HG03469 (cell line): ENCODE measurements around the gene POLD3.

Source experiments
- ATAC-seq: cut with Tn5 transposase; IDR thresholded peaks from one replicate; pipeline ENCODE4 v1.9.1; 2021; ENCODE audit warnings: mild to moderate bottlenecking, moderate library complexity, moderate number of reproducible peaks; ENCODE audit not compliant: unreplicated experiment

Gene POLD3, protein sequence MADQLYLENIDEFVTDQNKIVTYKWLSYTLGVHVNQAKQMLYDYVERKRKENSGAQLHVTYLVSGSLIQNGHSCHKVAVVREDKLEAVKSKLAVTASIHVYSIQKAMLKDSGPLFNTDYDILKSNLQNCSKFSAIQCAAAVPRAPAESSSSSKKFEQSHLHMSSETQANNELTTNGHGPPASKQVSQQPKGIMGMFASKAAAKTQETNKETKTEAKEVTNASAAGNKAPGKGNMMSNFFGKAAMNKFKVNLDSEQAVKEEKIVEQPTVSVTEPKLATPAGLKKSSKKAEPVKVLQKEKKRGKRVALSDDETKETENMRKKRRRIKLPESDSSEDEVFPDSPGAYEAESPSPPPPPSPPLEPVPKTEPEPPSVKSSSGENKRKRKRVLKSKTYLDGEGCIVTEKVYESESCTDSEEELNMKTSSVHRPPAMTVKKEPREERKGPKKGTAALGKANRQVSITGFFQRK

DNA sequence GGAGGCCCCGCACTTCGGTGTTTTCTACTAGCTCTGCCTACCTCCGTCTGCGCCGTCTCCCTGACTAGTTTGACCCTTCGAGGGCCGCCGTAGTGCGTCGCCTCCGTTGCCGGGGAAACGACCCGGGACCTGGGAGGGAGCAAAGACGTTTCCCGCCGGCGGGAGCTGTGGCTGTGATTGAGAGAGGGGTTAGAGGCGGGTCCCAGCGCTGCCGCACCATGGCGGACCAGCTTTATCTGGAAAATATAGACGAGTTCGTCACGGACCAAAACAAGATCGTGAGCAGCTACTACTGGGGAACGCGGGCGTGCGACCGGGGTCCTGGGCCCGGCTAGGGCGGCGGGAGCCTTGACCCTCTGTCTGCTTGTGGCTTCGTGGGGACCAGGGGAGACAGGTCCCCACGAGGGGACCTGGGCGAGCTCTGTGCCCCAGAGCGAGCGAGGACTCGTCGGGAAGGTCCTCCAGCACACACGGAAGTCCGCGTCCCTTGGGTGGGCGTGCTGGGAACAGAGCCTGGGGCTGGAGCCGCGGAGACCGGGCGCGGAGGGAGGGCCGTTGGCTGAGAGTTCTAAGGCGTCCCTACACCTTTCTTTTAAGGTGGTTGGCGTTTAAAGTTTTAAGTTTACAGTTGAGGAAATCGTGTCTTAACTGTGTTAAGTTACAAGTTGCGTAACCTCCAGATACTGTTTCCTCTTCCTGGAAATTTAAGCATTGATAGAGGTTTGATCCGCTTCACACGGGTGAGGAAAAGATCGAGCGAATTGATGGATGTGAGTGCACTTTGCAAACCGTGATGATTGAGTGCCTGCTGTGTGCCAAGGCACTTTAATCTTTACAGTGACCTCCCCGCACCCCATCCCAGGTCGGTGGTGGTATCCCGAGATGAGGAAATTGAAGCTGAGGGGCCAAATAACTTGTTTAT, at the start of gene POLD3:
Gene POLD3 (plus strand): TSS at position 142 of the 922 bp plus-strand sequence. CDS start 77 bp downstream, at position 219.
- ATAC-seq: peak; percentile 80

GRCh38 chr11:74543991-74544390, 48.4 kb upstream of the POLD3 start:
- ATAC-seq: no peak

GRCh38 chr11:74546752-74547151, 45.6 kb upstream of the POLD3 start:
- ATAC-seq: no peak

- no peak for ATAC-seq
Measured at GRCh38 chr11:74550991-74551753, 41.2 kb upstream of the POLD3 start.

DNA sequence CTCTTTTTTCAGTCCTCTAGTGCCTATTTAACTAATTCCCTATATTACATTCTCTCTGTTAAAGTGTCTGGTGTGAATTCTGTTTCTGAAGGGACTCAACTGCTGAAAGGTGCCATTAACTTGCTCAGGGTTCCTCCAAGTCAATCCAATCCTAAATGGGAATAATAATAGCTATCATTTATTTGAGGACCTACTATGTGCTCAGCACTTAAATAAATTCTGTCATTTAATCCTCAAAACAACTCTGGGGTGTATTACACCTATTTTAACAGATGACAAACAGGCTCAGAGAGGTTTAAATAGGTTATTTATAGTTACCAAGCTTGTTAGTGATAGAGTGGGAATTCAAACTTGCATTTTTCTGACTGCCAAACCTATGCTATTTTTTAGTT, 40.6 kb upstream of the POLD3 start:
- ATAC-seq: no peak

DNA sequence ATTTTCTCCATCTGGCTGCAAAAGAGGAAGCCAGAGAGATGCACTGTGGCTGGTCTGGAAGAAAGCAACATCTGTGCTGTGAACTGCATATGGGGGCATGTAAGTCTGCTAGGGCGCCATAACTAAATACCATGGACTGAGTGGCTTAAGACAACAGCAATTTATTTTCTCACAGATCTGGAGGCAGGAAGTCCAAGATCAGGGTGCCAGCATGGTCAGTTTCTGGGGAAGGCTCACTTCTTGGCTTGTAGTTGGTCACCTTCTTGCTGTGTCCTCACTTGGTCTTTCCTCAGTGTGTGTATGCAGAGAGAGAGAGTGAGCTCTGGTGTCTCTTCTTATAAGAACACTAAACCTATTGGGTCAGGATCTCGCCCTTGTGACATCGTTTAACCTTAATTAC, 34.9 kb upstream of the POLD3 start:
- ATAC-seq: no peak

- ATAC-seq: no peak
Measured at GRCh38 chr11:74559110-74559933, 33.1 kb upstream of the POLD3 start.

DNA sequence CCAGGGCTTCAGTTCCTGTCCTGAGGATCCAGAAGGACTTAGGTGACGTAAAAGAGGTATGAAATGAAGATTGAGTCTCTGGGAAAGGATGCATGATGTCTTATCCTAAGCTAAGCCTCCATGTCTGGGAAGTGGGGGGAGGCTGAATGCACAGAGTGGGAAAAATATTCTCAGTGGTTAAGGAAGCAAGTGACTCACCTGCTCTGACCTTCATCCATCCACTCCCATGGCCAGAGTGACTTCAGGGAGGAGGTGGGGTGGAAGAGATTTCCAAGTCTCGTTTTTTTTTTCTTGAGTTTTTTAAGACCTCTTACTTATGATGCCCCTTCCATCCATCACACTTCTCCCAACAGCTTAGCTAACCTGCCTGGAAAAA, 32.5 kb upstream of the POLD3 start:
- no peak for ATAC-seq

GRCh38 chr11:74566146-74566960, 26.0 kb upstream of the POLD3 start:
- ATAC-seq: no peak

GRCh38 chr11:74568028-74568427, 24.4 kb upstream of the POLD3 start:
- no peak for ATAC-seq

DNA sequence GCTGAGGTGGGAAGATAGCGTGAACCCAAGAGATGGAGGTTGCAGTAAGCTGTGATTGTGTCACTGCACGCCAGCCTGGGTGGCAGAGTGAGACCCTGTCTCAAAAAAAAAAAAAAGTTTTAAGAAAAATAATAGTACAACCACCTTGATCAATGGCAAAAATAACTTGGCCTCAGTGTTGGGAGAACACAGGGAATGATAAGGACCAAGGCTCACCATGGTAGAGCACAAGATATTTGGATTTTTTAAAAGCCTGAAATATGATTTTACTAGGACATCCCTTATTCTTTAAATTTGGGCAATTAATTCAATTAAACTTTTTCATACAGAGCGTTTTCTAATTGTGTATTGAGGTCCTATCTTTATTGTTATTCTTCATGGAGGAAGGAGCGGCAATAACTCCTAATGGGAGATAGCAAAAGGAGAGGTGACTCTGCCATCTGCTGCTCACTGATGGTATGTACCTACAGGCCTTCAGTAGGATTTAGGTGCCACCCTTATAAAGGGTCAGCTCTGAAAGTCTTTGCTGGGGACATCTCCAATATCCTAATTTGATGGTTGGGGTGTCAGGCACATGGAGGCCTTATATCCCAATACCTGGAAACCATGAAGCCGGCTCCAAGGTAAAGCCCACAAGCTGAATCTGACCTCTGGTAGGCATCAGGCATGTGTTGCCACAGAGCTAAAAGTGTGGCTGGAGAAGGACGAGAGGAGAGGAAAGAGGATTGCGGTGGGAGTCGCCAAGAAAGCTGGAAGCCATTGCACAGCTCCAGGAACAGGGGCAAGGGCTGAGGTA, 21.9 kb upstream of the POLD3 start:
- ATAC-seq: no peak

DNA sequence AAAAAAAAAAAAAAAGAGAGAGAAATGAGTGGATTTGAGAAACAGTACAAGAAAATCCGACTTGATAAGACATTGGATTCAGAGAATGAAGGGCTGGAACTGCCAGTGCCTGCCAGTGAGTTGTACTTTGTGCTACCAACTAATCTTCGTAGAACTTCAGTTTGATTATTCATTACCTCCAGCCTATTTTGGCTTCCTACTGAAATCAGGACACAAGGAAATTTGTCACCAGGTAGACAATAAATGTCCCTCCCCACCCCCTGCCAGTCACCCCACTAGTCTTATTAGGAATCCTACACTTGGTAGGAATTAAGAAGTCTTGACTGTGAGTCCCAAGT, 21.4 kb upstream of the POLD3 start:
- no peak for ATAC-seq

DNA sequence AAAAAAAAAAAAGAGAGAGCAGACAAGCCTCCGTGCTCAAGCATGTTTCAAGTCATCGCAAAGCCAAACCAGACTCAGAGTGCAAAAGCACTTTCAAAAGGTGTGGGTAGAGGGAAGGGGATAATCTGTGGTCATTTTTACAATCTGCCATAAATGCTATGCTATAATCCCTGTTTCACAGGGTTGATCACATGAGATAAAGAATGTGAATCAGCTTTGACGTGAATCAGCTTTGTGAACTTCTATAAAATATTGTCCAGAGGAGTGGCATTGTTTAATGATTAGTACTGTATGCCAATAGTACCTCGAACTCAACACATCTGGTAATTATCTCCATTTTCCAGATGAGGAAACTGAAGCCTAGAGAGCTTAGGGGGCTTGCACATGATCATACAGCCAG, 20.0 kb upstream of the POLD3 start:
- ATAC-seq: no peak

DNA sequence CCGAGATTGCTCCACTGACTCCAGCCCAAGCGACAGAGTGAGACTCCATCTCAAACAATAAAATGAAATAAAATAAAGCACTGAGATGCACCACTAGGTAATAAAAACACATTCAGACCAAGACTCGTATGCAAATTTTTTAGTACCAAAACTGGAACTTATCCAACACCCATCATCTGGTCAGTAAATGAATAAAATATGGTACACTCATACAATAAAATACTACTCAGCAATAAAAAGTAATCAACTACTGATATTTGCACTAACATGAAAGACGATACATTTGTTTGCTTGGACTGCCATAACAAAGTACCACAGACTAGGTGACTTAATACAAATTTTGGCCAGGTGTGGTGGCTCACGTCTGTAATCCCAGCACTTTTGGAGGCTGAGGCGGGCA, 17.8 kb upstream of the POLD3 start:
- ATAC-seq: no peak

GRCh38 chr11:74575999-74576398, 16.4 kb upstream of the POLD3 start:
- no peak for ATAC-seq

GRCh38 chr11:74577181-74577580, 15.2 kb upstream of the POLD3 start:
- ATAC-seq: no peak

DNA sequence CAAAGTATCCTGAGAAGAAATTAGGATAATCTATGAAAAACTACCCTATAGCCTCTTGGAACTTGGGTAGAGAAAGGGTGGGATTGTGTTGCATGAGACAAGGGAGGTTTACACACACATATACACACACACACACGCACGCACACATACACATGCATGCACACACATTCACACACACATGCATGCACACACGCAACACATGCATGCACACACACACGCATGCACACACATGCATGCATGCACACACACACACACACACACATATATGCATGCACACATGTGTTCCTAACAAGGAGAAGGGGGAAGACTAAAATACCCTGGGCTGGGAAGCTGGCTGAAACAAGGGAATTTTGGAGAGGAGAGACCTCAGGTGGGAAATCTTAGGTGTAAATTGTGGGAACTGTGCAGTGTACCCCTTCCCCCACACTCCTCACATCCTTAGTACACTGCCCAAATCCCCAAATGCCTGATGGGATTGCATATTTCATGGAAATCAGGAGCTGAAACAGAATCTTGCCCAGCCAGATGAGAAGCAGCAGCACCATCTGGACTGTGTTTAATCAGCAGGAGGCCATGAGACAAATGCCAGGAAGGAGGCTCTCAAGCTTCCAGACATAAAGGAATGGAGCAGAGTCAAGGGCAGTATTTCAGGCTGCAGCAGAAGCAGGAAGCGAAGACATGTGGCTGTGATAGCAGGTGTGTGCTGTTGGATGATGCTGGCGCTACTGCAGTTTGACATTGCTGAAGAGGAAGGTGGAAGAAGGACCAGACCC, 14.6 kb upstream of the POLD3 start:
- no peak for ATAC-seq
